ENCODE data around the gene STXBP3.

DNA sequence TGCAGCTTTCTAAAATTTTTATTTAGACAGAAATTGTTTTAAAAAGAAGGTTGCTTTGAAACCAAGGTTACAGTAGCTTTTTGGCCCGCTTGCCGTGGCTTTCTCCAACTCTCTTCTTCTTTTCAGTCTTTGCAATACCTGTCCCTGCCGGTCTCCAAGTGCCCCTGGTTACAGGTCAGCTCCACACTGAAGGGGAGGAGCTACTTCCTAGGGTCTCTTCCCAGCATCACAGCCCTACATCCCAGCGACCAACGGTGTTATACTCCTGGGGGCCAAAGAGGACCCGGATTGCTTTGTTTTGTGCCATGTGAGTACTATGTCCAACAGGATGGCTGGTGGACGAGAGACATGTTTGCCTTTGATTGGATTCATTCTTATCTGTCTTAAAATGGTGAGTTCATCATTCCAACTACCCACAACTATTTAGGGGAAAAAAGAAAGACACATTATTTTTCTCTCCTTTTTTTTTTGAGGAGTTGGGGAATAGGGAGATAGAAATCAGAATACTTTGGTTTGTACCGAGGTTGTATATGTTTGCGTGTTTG lies 33.8 kb upstream of the STXBP3 start, which contains the start of gene FNDC7:
- no peak for TF ChIP-seq EZH2 (IDR thresholded peaks at IDR 0.05; ENCODE audit: borderline replicate concordance, low read length)
- TF ChIP-seq, protein P1, sequence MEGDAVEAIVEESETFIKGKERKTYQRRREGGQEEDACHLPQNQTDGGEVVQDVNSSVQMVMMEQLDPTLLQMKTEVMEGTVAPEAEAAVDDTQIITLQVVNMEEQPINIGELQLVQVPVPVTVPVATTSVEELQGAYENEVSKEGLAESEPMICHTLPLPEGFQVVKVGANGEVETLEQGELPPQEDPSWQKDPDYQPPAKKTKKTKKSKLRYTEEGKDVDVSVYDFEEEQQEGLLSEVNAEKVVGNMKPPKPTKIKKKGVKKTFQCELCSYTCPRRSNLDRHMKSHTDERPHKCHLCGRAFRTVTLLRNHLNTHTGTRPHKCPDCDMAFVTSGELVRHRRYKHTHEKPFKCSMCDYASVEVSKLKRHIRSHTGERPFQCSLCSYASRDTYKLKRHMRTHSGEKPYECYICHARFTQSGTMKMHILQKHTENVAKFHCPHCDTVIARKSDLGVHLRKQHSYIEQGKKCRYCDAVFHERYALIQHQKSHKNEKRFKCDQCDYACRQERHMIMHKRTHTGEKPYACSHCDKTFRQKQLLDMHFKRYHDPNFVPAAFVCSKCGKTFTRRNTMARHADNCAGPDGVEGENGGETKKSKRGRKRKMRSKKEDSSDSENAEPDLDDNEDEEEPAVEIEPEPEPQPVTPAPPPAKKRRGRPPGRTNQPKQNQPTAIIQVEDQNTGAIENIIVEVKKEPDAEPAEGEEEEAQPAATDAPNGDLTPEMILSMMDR (conservative IDR thresholded peaks at IDR 0.05 in 1 of 2, IDR thresholded peaks at IDR 0.05 in 1 of 2; ENCODE audit: extremely low read depth in 1 of 2, insufficient read depth in 1 of 2, low read depth in 1 of 2, low read length in 2 of 2) = no peak
